GM12892 (cell line): ENCODE data around the gene CCDC142.

Source experiments
- POLR2A ChIP-seq: IDR thresholded peaks from 2 replicates; pipeline ENCODE4 v1.6.1; 2011; ENCODE audit warnings: low read depth, low read length, control low read depth
- POLR2AphosphoS5 ChIP-seq: IDR thresholded peaks from 2 replicates; pipeline ENCODE4 v1.6.1; 2011; ENCODE audit warnings: low read depth, low read length, control low read depth
- TAF1 ChIP-seq: IDR thresholded peaks from 2 replicates; pipeline ENCODE4 v1.6.1; 2011; ENCODE audit warnings: low read depth, mild to moderate bottlenecking, control low read depth, low read length, borderline replicate concordance

- TF ChIP-seq POLR2A (no peak), TAF1 (no peak), POLR2AphosphoS5 (no peak)
These were observed 58.4 kb downstream of the CCDC142 start for GRCh38 chr2:74424139-74424992.
